ENCODE measurements around the gene SLC66A2.

DNA sequence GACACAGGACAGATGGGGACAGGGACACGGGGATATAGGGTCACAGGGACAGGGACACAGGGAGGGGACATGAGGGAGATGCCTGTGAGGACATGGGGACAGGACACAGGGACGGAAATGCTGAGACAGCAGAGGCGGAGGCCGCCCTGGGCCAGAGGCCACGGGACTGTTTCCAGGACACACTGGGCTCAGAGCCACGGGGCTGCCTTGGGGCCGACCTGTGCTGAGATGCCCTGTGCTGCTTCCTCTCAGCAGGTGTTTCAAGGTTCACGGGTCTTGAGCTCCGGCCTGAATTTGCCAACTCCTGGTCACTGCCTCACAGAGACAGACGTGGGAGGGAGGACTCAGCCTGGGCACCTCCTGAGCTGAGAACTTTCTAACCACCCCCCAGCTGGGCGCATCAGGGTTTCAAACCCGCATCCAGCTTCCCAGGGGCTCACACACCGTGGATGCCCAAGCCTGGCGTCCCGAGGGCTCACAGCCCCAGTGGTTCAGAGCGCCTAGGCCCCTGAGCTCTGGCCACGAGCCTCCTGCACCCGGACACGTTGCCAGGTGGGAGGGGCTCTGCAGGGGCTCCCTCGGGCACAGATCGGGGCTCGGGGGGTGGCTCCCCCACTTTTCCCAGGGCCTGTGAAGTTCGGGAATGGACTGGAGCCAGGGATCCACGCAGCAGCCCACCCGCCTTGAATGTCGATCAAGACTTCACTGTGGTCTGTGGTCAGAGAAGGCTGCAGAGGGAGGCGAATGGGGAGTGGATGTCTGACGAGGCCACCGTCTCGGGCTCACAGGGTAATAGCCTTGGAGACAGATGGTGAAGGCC lies 64.1 kb downstream of the SLC66A2 start:
- TF ChIP-seq, protein P1, sequence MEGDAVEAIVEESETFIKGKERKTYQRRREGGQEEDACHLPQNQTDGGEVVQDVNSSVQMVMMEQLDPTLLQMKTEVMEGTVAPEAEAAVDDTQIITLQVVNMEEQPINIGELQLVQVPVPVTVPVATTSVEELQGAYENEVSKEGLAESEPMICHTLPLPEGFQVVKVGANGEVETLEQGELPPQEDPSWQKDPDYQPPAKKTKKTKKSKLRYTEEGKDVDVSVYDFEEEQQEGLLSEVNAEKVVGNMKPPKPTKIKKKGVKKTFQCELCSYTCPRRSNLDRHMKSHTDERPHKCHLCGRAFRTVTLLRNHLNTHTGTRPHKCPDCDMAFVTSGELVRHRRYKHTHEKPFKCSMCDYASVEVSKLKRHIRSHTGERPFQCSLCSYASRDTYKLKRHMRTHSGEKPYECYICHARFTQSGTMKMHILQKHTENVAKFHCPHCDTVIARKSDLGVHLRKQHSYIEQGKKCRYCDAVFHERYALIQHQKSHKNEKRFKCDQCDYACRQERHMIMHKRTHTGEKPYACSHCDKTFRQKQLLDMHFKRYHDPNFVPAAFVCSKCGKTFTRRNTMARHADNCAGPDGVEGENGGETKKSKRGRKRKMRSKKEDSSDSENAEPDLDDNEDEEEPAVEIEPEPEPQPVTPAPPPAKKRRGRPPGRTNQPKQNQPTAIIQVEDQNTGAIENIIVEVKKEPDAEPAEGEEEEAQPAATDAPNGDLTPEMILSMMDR (IDR thresholded peaks at IDR 0.05; ENCODE audit: low read length): no peak
- no peak for TF ChIP-seq EZH2 (IDR thresholded peaks at IDR 0.05; ENCODE audit: borderline replicate concordance, low read length)
